Measurements from ENCODE around the gene CDC42BPB. TPM values are rescaled to one million over a fixed set of nuclear protein-coding genes. Genes with fewer than 3 reads are reported as not detected.

Gene CDC42BPB
- total RNA-seq, 1 experiment from 2014 or later: 82.7 TPM

DNA sequence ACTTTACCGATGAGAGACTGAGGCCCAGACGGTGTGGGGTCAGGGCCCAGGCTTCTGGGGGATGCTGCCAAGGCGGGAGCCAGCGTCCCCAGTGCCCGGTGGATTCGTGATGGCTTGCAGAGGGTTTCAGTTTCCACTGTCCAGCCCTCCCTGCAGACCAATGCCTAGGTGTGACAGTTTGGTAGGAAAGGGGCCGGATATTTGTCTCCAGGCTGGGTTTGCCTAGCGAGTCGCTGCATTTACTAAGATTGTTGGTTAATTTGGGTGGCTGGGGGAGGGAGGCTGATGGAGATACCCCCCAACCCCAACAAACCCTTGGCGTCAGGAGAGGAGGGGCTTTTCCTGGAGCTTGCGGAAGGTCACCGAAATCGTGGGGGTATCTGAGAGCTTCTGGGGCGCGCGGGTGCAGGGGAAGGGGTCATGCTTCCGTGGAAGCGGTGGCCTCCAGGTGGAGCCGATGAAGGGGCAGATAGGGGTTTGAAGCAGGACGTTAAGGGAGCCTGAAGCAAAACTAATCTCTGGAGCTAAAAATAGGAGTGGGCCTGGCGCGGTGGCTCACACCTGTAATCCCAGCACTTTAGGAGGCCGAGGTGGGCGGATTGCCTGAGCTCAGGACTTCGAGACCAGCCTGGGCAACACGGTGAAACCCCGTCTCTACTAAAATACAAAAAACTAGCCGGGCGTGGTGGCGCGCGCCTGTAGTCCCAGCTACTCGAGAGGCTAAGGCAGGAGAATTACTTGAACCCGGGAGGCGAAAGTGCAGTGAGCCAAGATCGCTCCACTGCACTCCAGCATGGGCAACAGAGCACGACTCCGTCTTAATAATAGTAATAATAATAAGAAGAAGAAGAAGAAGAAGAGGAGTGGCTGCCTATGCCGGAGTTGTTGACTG, 1.1 kb upstream of the CDC42BPB start:
- CTCF ChIA-PET: interaction anchor here (1.5 kb wide), 1 partner anchor 9 kb away, joined by 5 read pairs; no protein-coding TSS in a partner anchor
- intact Hi-C loops (cut with micrococcal nuclease): loop anchor here (5.0 kb wide), 1 partner anchor 71 kb away; no protein-coding TSS in a partner anchor
- no peak for DNase-seq (ENCODE audit: unreplicated experiment)
- Mint-ChIP-seq H3K9me3 (ENCODE audit: unreplicated experiment) (no peaks in the 10 kb centered on the region), H3K27me3 (ENCODE audit: insufficient read depth, unreplicated experiment) (no peaks in the 10 kb centered on the region), H3K27ac (ENCODE audit: low read depth, unreplicated experiment) (peak overlapping the region; percentile 82), H3K4me3 (ENCODE audit: unreplicated experiment) (peak overlapping the region; percentile 81), H3K4me1 (ENCODE audit: insufficient read depth, unreplicated experiment) (peaks cover 19% of the 10 kb centered on the region), H3K36me3 (ENCODE audit: insufficient read depth, unreplicated experiment) (no peaks in the 10 kb centered on the region)
- TF ChIP-seq, protein P1, sequence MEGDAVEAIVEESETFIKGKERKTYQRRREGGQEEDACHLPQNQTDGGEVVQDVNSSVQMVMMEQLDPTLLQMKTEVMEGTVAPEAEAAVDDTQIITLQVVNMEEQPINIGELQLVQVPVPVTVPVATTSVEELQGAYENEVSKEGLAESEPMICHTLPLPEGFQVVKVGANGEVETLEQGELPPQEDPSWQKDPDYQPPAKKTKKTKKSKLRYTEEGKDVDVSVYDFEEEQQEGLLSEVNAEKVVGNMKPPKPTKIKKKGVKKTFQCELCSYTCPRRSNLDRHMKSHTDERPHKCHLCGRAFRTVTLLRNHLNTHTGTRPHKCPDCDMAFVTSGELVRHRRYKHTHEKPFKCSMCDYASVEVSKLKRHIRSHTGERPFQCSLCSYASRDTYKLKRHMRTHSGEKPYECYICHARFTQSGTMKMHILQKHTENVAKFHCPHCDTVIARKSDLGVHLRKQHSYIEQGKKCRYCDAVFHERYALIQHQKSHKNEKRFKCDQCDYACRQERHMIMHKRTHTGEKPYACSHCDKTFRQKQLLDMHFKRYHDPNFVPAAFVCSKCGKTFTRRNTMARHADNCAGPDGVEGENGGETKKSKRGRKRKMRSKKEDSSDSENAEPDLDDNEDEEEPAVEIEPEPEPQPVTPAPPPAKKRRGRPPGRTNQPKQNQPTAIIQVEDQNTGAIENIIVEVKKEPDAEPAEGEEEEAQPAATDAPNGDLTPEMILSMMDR (IDR thresholded peaks at IDR 0.05; ENCODE audit: unreplicated experiment): no peak
- POLR2A ChIA-PET: interaction anchor here (0.8 to 4.0 kb wide), 5 partner anchors 8 to 42 kb away, joined by 3 to 26 read pairs (median 5); no protein-coding TSS in a partner anchor
- BruUV-seq (replicated peaks): TSS peak; percentile 42

DNA sequence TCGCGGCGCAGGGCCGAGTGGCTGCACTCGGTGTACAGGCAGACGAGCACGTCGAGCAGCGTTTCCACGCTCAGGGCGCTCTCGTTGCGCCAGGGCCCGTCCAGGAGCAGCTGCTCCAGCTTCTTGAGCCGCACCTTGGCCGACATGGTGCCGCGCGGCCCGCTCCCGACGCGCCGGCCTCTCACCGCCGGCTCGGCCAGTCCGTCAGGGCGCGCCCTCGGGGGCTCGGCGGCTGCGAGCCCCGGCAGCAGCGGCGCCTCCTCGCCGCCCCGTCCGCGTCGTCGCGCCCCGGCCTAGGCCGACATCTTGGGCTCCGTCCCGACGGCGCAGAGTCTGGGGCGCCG, 349 bp downstream of the CDC42BPB start:
- CTCF ChIA-PET: no interaction called here
- intact Hi-C loops (cut with micrococcal nuclease): loop anchor here (5.0 kb wide), 1 partner anchor 70 kb away; no protein-coding TSS in a partner anchor
- POLR2A ChIA-PET: interaction anchor here (0.6 to 4.0 kb wide), 14 partner anchors 9 to 374 kb away, joined by 3 to 26 read pairs (median 4); no protein-coding TSS in a partner anchor
- Mint-ChIP-seq H3K27me3 (ENCODE audit: insufficient read depth, unreplicated experiment) (no peaks in the 10 kb centered on the region), H3K36me3 (ENCODE audit: insufficient read depth, unreplicated experiment) (no peaks in the 10 kb centered on the region), H3K4me3 (ENCODE audit: unreplicated experiment) (peak overlapping the region; percentile 81), H3K9me3 (ENCODE audit: unreplicated experiment) (no peaks in the 10 kb centered on the region), H3K27ac (ENCODE audit: low read depth, unreplicated experiment) (peak overlapping the region; percentile 78), H3K4me1 (ENCODE audit: insufficient read depth, unreplicated experiment) (peaks cover 18% of the 10 kb centered on the region)
- no peak for DNase-seq (ENCODE audit: unreplicated experiment)
- TF ChIP-seq, protein P1 (IDR thresholded peaks at IDR 0.05; ENCODE audit: unreplicated experiment): no peak
- BruUV-seq (replicated peaks): no TSS peak

DNA sequence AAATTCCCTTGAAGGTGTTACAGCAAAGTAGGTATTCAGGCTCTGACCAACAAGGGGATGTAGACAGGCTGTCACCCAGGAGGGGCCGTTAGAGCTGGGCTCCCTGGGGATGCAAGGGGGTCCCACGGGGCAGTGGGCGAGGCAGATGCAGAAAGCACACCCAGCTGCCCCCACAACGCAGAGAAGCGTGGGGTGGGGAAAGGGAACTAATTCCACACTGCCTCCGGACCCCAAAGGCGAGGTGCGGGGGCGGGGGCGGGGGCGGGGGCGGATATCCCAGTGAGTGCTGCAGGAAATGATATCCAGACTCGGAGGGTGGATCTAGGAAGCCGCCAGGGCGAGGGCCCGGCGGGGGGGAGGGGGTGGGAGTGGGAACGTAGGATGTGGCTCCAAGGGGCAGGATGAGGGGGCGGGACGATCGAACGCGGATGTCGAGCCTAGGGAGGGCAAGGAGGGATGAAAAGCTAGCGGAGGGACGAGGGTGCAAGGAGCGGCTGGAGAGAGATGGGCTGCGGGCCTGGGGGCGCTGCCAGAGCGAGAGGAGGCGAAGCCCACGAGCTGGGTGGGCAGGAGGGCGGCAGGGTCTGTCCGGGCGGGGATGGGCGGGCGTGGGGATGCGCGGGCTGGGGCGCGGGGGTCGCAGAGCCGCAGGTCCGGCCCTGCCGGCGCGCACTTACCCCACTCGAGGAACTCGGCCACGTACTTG, 874 bp downstream of the CDC42BPB start:
- peak; percentile 52 for DNase-seq (ENCODE audit: unreplicated experiment)
- CTCF ChIA-PET: no interaction called here
- peaks cover 18% of the 10 kb centered on the region for H3K4me1 Mint-ChIP-seq (ENCODE audit: insufficient read depth, unreplicated experiment)
- peak overlapping the region; percentile 81 for H3K4me3 Mint-ChIP-seq (ENCODE audit: unreplicated experiment)
- no peaks in the 10 kb centered on the region for H3K9me3 Mint-ChIP-seq (ENCODE audit: unreplicated experiment)
- BruUV-seq (replicated peaks): no TSS peak
- H3K36me3 Mint-ChIP-seq (ENCODE audit: insufficient read depth, unreplicated experiment): no peaks in the 10 kb centered on the region
- H3K27me3 Mint-ChIP-seq (ENCODE audit: insufficient read depth, unreplicated experiment): no peaks in the 10 kb centered on the region
- peak overlapping the region; percentile 78 for H3K27ac Mint-ChIP-seq (ENCODE audit: low read depth, unreplicated experiment)
- TF ChIP-seq, protein P1 (IDR thresholded peaks at IDR 0.05; ENCODE audit: unreplicated experiment): no peak
- POLR2A ChIA-PET: interaction anchor here (0.6 to 4.0 kb wide), 18 partner anchors 9 to 374 kb away, joined by 3 to 26 read pairs (median 4); no protein-coding TSS in a partner anchor
- intact Hi-C loops (cut with micrococcal nuclease): loop anchor here (5.0 kb wide), 1 partner anchor 69 kb away; no protein-coding TSS in a partner anchor

DNA sequence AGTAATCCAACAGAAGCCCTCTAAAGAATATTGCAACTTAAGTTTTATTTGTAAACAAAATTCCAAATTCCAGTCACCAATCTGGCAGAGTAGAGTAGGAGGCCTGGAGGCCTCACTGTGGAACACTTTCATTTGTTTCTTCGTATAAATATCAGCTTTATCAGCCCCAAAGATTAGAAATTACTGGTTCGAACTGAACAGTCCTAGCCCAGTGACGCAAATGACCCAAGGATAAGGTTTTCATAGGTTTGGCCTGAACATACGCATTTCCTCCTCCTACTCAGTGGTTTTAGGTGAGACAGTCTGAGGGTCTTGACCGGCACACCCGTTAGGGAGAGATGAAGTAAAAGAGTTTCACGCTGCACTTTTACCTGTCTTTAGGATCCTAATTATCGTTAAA, 1.7 kb downstream of the CDC42BPB start:
- Mint-ChIP-seq H3K9me3 (ENCODE audit: unreplicated experiment) (no peaks in the 10 kb centered on the region), H3K27ac (ENCODE audit: low read depth, unreplicated experiment) (peak overlapping the region; percentile 78), H3K4me1 (ENCODE audit: insufficient read depth, unreplicated experiment) (peaks cover 18% of the 10 kb centered on the region), H3K36me3 (ENCODE audit: insufficient read depth, unreplicated experiment) (no peaks in the 10 kb centered on the region), H3K4me3 (ENCODE audit: unreplicated experiment) (peak overlapping the region; percentile 81), H3K27me3 (ENCODE audit: insufficient read depth, unreplicated experiment) (no peaks in the 10 kb centered on the region)
- TF ChIP-seq, protein P1 (IDR thresholded peaks at IDR 0.05; ENCODE audit: unreplicated experiment): no peak
- POLR2A ChIA-PET: interaction anchor here (0.6 to 4.0 kb wide), 7 partner anchors 10 to 68 kb away, joined by 3 to 26 read pairs (median 3); no protein-coding TSS in a partner anchor
- DNase-seq (ENCODE audit: unreplicated experiment): no peak
- intact Hi-C loops (cut with micrococcal nuclease): loop anchor here (5.0 kb wide), 1 partner anchor 68 kb away; no protein-coding TSS in a partner anchor
- CTCF ChIA-PET: interaction anchor here (0.7 kb wide), 1 partner anchor 49 kb away, joined by 3 read pairs; no protein-coding TSS in a partner anchor
- TSS peak; percentile 71 for BruUV-seq (replicated peaks)

Data from MCF 10A (cell line).